Subcutaneous abdominal adipose tissue (tissue), 5 donors: ENCODE data around the gene PAPPA.

ENCODE experiments used
- H3K27ac ChIP-seq: one replicate; pipeline ENCODE4 v1.7.0; 2013; ENCODE audit warnings: low read depth, mild to moderate bottlenecking, inconsistent platforms, low read length, moderate library complexity
- H3K27me3 ChIP-seq, 5 donors: one replicate each; pipeline ENCODE4 v1.7.0; 2013; ENCODE audit warnings: low read length in 5 of 5, inconsistent platforms in 1 of 5; ENCODE audit not compliant: control insufficient read depth in 5 of 5, insufficient read depth in 4 of 5
- H3K36me3 ChIP-seq, 5 donors: one replicate each; pipeline ENCODE4 v1.7.0; 2013; ENCODE audit warnings: low read length in 5 of 5; ENCODE audit not compliant: control insufficient read depth in 5 of 5, insufficient read depth in 5 of 5
- H3K4me1 ChIP-seq, 5 donors: one replicate each; pipeline ENCODE4 v1.7.0; 2013; ENCODE audit warnings: low read length in 5 of 5, mild to moderate bottlenecking in 3 of 5, moderate library complexity in 1 of 5; ENCODE audit not compliant: control insufficient read depth in 5 of 5, insufficient read depth in 5 of 5
- H3K4me3 ChIP-seq, 5 donors: one replicate each; pipeline ENCODE4 v1.7.0; 2013; ENCODE audit warnings: low read length in 5 of 5, low read depth in 1 of 5
- H3K9ac ChIP-seq, 5 donors: one replicate each; pipeline ENCODE4 v1.7.0; 2013; ENCODE audit warnings: low read length in 5 of 5, mild to moderate bottlenecking in 4 of 5, moderate library complexity in 3 of 5
- H3K9me3 ChIP-seq, 5 donors: one replicate each; pipeline ENCODE4 v1.7.0; 2013; ENCODE audit warnings: low read length in 5 of 5; ENCODE audit not compliant: control insufficient read depth in 5 of 5
- donor health status: healthy.
- donor health status: healthy.
- donor health status: healthy.
- donor health status: healthy.
- donor health status: healthy.

PAPPA gene

DNA sequence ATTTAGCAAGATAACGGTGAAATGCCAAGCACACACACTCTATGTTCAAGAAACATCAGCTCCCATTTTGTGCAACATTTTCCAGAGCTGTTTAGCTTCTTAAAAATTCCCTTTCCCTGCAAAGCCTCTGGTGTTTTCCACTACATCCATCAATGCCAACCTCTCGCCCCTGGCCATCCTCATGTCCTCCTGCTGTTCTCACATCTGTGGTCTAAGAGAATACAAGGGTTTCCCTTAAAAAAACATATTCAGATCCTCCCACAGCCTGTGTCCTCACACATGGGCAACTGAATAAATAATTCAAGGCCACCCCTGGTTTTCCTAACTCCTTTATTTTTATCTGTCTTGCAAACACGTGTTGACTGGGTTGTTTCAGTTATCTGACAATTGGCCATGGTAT lies 70.3 kb downstream of the PAPPA start:
- Histone ChIP-seq H3K27me3 (no peaks in the 10 kb centered on the region), H3K9ac (no peak overlapping the region), H3K4me3 (no peak overlapping the region), H3K36me3 (peaks cover 0 to 3% (median 0%) of the 10 kb centered on the region in 5 donors), H3K9me3 (no peaks in the 10 kb centered on the region), H3K4me1 (no peaks in the 10 kb centered on the region), H3K27ac (no peak overlapping the region)

DNA sequence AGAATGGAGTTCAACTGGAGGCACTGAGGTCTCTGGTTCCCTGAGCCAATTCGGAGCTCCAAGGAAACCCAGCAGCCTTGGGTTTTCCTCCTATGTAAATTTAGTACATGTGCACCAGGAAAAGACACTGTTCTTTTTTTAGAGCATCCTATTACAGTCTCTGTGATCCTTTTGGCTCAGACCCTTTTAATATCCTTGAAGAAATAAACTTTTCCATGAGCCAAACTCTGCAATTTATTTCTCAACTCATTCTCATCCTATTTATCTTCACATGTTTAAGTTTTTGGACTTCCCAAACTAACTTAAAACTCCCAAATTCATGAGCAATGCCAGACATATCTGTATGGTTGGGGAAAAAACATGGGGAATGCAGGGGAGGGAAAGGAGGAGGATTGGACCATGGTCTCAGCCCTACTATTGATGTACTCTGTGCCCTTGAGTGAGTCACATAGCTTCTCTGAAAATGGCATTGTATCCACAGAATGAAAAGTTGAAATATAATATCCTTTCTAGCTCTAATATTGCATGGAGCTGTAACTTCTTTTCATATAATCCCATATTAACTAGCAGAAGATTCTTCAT lies 76.6 kb downstream of the PAPPA start:
- Histone ChIP-seq H3K27ac (no peak overlapping the region), H3K9me3 (no peaks in the 10 kb centered on the region), H3K36me3 (no peaks in the 10 kb centered on the region), H3K4me3 (no peak overlapping the region), H3K27me3 (no peaks in the 10 kb centered on the region), H3K4me1 (no peaks in the 10 kb centered on the region), H3K9ac (no peak overlapping the region)

DNA sequence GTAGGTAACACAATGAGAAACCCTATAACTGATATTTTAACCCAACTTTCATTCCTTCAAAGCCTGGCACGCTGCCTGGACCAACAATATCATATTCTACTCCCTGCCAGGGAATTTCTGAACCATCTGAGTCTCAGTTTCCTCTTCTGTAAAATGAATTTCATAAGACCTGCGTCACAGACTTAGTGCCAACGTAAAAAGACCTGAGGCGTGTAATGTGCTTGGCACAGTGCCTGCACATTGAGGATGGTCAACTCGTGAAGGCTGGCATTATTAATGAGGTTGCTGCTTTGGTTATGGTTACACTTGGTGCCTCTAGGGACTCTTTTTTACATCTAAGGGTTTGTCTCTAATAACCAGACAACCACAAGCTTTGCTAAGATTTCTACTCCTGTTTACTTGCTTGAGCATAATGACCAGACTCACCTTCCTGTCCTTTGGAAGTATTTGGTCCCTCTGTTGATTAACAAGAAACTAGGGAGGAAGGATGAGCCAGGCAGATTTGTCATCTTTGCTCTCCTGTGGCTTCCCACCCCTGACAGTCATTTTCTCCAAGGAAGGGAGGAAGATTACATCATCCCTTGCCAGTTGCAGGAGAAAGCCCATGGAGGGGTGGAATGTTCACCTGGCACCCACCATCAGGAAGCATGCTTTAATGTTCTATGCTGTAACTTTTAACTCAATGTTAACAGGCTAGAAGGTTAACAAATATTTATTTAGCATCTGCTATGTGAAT lies 79.0 kb downstream of the PAPPA start:
- H3K9ac ChIP-seq, result no peak overlapping the region
- no peak overlapping the region for H3K4me3 ChIP-seq
- no peaks in the 10 kb centered on the region for H3K9me3 ChIP-seq
- H3K27ac ChIP-seq, result no peak overlapping the region
- H3K4me1 ChIP-seq, result no peaks in the 10 kb centered on the region
- H3K36me3 ChIP-seq, result no peaks in the 10 kb centered on the region
- no peaks in the 10 kb centered on the region for H3K27me3 ChIP-seq

DNA sequence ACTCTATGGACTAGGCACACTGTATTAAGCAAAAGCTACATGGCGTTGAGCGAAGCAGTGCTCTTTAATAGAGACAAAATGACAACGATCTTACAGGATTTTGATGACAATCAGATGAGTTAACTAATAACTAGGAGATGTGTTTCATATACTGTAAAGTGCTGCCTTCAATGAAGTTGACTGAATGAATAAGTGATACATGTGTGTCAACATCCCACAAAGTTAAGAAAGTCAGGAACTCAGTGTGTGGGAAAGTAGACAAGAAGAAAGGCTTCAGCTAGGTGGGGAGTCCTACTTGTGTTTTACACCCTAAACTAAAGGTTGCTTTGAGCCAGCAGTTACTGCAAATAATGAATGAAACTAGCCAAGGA lies 79.6 kb downstream of the PAPPA start:
- Histone ChIP-seq H3K27me3 (no peaks in the 10 kb centered on the region), H3K9ac (no peak overlapping the region)

DNA sequence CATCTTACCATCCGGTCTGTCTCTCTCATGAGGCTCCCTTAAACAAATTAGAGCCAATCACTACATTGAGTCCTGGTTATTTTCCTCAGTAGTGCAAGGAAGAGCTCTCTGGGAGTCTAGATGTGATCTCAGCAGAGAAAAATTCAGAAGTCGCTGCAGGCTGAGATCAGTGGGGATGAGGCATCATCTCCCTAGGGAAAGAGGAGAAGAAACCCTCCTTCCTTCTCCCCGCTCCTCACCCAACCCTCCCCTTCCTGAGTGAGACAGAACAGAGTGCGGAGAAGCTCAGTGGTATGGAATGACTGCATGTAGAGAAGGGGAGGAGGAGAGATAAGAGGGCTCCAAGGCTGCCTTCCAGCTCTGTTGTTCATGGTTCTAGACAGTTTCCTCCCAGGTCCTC lies 80.5 kb downstream of the PAPPA start:
- Histone ChIP-seq H3K9me3 (no peaks in the 10 kb centered on the region), H3K27ac (no peak overlapping the region)

More for the DNA sequence above, 79.6 kb downstream of the PAPPA start:
- Histone ChIP-seq H3K36me3 (no peaks in the 10 kb centered on the region), H3K27ac (no peak overlapping the region), H3K4me3 (no peak overlapping the region), H3K4me1 (no peaks in the 10 kb centered on the region), H3K9me3 (no peaks in the 10 kb centered on the region)

DNA sequence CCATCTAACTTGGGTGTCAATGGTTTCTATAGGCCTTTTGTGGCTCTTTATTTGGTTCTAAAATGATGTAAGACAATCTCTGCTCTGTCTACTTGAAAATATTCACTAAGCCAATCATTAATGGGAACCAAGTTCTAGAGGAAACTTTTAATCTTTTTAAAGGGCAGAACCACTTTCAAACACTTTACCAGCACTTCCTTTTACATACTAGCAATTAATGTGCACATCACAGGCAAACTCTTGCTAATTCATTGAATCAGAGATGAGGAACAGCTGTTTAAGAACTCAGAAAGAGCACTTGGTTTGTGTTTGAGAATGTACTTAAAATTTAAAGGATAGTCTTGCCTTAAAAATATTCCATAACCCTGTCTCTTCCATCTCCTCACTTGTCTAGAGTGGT lies 83.4 kb downstream of the PAPPA start:
- no peaks in the 10 kb centered on the region for H3K36me3 ChIP-seq
- H3K27me3 ChIP-seq, result no peaks in the 10 kb centered on the region
- H3K4me1 ChIP-seq, result peaks cover 0 to 9% (median 2%) of the 10 kb centered on the region in 5 donors
- H3K4me3 ChIP-seq, result no peak overlapping the region
- no peaks in the 10 kb centered on the region for H3K9me3 ChIP-seq
- no peak overlapping the region for H3K27ac ChIP-seq
- H3K9ac ChIP-seq, result no peak overlapping the region

More for the DNA sequence above, 80.5 kb downstream of the PAPPA start:
- no peaks in the 10 kb centered on the region for H3K4me1 ChIP-seq
- no peak overlapping the region for H3K4me3 ChIP-seq
- no peaks in the 10 kb centered on the region for H3K27me3 ChIP-seq
- H3K36me3 ChIP-seq, result no peaks in the 10 kb centered on the region
- no peak overlapping the region for H3K9ac ChIP-seq

DNA sequence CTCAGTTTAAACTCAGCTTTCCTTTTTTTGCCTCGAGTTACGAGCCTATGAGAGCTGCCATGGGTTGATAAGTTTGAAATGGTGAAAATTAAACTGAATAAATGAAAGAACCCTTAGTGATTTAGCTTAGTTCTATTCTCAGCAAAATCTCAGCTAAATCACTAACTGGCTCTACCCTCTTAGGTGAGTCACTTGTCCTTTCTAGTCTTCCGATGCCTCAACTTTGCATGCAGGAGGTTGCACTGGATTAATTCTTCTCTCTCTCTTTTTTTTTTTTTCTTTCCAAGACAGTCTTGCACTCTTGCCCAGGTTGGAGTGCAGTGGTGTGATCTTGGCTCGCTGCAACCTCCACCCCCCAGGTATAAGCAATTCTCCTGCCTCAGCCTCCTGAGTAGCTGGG lies 83.9 kb downstream of the PAPPA start:
- no peaks in the 10 kb centered on the region for H3K27me3 ChIP-seq
- peaks cover 0 to 9% (median 2%) of the 10 kb centered on the region in 5 donors for H3K4me1 ChIP-seq
- H3K9me3 ChIP-seq, result no peaks in the 10 kb centered on the region
- H3K9ac ChIP-seq, result no peak overlapping the region
- H3K36me3 ChIP-seq, result no peaks in the 10 kb centered on the region
- H3K27ac ChIP-seq, result no peak overlapping the region
- no peak overlapping the region for H3K4me3 ChIP-seq

DNA sequence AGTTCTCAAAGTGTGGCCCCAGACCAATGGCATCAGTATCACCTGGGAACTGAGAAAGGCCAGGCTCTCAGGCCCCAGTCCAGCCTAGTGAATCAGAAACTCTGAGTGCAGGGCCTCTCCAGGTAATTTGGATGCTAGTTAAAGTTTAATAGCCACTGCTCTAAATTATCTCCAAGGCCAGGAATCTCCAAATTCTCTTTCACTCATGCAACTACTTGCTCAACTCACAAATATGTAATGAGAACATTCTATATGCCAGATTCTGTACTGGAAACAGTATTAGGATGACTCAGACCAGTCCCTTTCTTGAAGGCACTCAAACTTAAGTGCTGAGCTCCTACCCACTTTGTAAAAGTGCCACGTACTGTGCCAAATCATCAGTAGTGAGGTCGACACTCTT lies 84.6 kb downstream of the PAPPA start:
- Histone ChIP-seq H3K4me1 (peaks cover 0 to 9% (median 2%) of the 10 kb centered on the region in 5 donors), H3K36me3 (no peaks in the 10 kb centered on the region), H3K9ac (no peak overlapping the region), H3K4me3 (no peak overlapping the region), H3K9me3 (no peaks in the 10 kb centered on the region), H3K27ac (no peak overlapping the region), H3K27me3 (no peaks in the 10 kb centered on the region)

DNA sequence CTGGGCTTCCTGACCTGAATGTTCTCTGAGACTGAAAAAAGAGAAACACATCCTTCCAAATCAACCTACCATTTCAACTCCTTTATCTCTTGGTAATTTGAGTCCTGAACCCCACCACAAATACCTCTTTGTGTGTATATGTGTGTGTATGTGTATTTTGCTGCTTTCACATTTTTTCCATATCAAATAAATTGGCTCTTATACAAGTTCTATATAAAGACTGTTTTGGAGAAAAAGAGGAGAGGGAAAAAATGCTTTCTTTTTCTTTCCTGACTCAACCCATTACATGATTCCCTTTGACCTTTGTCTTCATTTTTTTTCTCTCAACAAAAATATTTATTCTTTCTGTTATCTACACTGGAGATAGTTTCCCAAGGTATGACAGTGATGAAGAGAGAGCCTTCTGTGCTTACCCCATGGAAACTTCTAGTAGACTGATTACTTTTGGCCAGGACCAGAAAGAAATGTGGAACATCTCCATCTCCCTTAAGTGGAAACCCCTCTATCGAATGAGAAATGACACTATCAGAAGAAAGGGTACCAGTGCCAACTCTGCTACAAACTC lies 85.3 kb downstream of the PAPPA start:
- peaks cover 0 to 9% (median 2%) of the 10 kb centered on the region in 5 donors for H3K4me1 ChIP-seq
- H3K27me3 ChIP-seq, result no peaks in the 10 kb centered on the region
- H3K9ac ChIP-seq, result no peak overlapping the region
- no peaks in the 10 kb centered on the region for H3K36me3 ChIP-seq
- no peaks in the 10 kb centered on the region for H3K9me3 ChIP-seq
- no peak overlapping the region for H3K27ac ChIP-seq
- H3K4me3 ChIP-seq, result no peak overlapping the region

DNA sequence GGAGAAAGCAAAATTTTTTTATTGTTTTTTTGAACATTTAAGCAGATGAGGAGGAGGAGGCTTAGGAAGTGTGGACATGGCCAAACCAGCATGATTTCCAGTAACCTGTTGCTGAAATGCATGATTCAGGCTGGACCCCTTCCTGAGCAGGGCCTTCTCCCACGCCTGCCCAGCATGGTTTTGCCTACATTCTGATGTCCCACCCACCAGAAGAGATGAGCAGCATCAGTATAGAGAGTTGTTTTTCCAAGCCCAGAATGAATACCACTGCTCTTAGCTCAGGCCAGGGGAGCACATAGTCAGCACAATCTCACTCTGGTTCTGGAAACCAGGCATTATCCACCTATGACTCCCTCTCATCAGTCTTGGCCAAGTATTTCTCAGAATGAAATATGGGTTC lies 90.1 kb downstream of the PAPPA start:
- H3K9me3 ChIP-seq, result no peaks in the 10 kb centered on the region

More for the DNA sequence above, 90.1 kb downstream of the PAPPA start:
- no peak overlapping the region for H3K4me3 ChIP-seq
- no peak overlapping the region for H3K27ac ChIP-seq
- H3K36me3 ChIP-seq, result no peaks in the 10 kb centered on the region
- H3K4me1 ChIP-seq, result peaks cover 0 to 9% (median 2%) of the 10 kb centered on the region in 5 donors
- no peak overlapping the region for H3K9ac ChIP-seq
- H3K27me3 ChIP-seq, result no peaks in the 10 kb centered on the region
